ENCODE results near the gene NEURL4. TPM values are rescaled to one million over a fixed set of nuclear protein-coding genes. Genes with fewer than 3 reads are reported as not detected.

Gene NEURL4
- total RNA-seq, 2 donors from 2014 or later = 24.8 to 32.7 TPM

GRCh38 chr17:7280519-7281073 lies 48.5 kb downstream of the NEURL4 start:
- peak; percentile 83 to 88 for ATAC-seq
- H3K27ac Mint-ChIP-seq = no peak overlapping the region
- DNase-seq (ENCODE audit: low spot score in 2 of 2) = peak; percentile 84 to 89
- H3K9me3 Mint-ChIP-seq = no peaks in the 10 kb centered on the region
- no peaks in the 10 kb centered on the region for H3K36me3 Mint-ChIP-seq

GRCh38 chr17:7279448-7279847 lies 49.7 kb downstream of the NEURL4 start:
- no peak for ATAC-seq
- no peak overlapping the region for H3K27ac Mint-ChIP-seq

GRCh38 chr17:7266784-7267183 lies 62.4 kb downstream of the NEURL4 start:
- H3K36me3 Mint-ChIP-seq = no peaks in the 10 kb centered on the region
- DNase-seq (ENCODE audit: low spot score in 2 of 2) (no peak), ATAC-seq (no peak)
- no peaks in the 10 kb centered on the region for H3K9me3 Mint-ChIP-seq
- no peak overlapping the region for H3K27ac Mint-ChIP-seq

More at GRCh38 chr17:7279448-7279847, 49.7 kb downstream of the NEURL4 start:
- Mint-ChIP-seq H3K36me3 (no peaks in the 10 kb centered on the region), H3K9me3 (no peaks in the 10 kb centered on the region)
- DNase-seq (ENCODE audit: low spot score in 2 of 2) = no peak

Other genes with a start within 250 kb of the NEURL4 start
- gene CLEC10A, start 249.1 kb downstream of the NEURL4 start, total RNA-seq = not detected
- gene ASGR2, start 214.5 kb downstream of the NEURL4 start, total RNA-seq = not detected
- 1 to 10 TPM; 2.0 to 3.9 TPM for gene ASGR1, start 150.0 kb downstream of the NEURL4 start, total RNA-seq
- 10 to 100 TPM; 20.1 to 27.1 TPM for gene DLG4, start 109.5 kb downstream of the NEURL4 start, total RNA-seq
- 100 to 1,000 TPM; 360 to 445 TPM for gene ACADVL, start 109.4 kb downstream of the NEURL4 start, total RNA-seq
- gene DVL2, start 94.8 kb downstream of the NEURL4 start, total RNA-seq = 10 to 100 TPM; 56.2 to 73.4 TPM
- gene PHF23, start 89.9 kb downstream of the NEURL4 start, total RNA-seq = 10 to 100 TPM; 25.9 to 52.4 TPM
- 100 to 1,000 TPM; 167 to 298 TPM for gene GABARAP, start 86.9 kb downstream of the NEURL4 start, total RNA-seq
- gene CTDNEP1, start 77.6 kb downstream of the NEURL4 start, total RNA-seq = 100 to 1,000 TPM; 171 to 179 TPM
- gene ELP5, start 77.1 kb downstream of the NEURL4 start, total RNA-seq = 10 to 100 TPM; 45.6 to 62.3 TPM
- gene CLDN7, start 66.9 kb downstream of the NEURL4 start, total RNA-seq = 1 to 10 TPM in 1 of 2 donors, under 1 TPM in 1; 0.55 to 1.5 TPM
- gene SLC2A4, start 47.6 kb downstream of the NEURL4 start, total RNA-seq = under 1 TPM in 1 of 2 donors, not detected in 1; 0.51 TPM
- 1 to 10 TPM in 1 of 2 donors, under 1 TPM in 1; 0.18 to 1.7 TPM for gene YBX2, start 34.7 kb downstream of the NEURL4 start, total RNA-seq
- 100 to 1,000 TPM; 493 to 836 TPM for gene EIF5A, start 21.7 kb downstream of the NEURL4 start, total RNA-seq
- 10 to 100 TPM; 36.3 to 48.6 TPM for gene GPS2, start 14.0 kb downstream of the NEURL4 start, total RNA-seq
- 100 to 1,000 TPM; 400 to 610 TPM for gene ACAP1, start 7.2 kb upstream of the NEURL4 start, total RNA-seq
- 10 to 100 TPM in 1 of 2 donors, 1 to 10 TPM in 1; 3.6 to 10.1 TPM for gene KCTD11, start 22.8 kb upstream of the NEURL4 start, total RNA-seq
- gene TMEM95, start 25.8 kb upstream of the NEURL4 start, total RNA-seq = under 1 TPM in 1 of 2 donors, not detected in 1; 0.21 TPM
- 1 to 10 TPM; 2.7 to 5.3 TPM for gene TNK1, start 51.8 kb upstream of the NEURL4 start, total RNA-seq
- gene PLSCR3, start 65.2 kb upstream of the NEURL4 start, total RNA-seq = 10 to 100 TPM; 58.2 to 77.5 TPM
- 100 to 1,000 TPM in 1 of 2 donors, 10 to 100 TPM in 1; 78.9 to 114 TPM for gene TMEM256, start 74.8 kb upstream of the NEURL4 start, total RNA-seq
- 10 to 100 TPM; 14.5 to 15.8 TPM for gene NLGN2, start 78.5 kb upstream of the NEURL4 start, total RNA-seq
- gene SPEM1, start 91.0 kb upstream of the NEURL4 start, total RNA-seq = not detected
- under 1 TPM in 1 of 2 donors, not detected in 1; 0.14 TPM for gene SPEM2, start 96.3 kb upstream of the NEURL4 start, total RNA-seq
- gene SPEM3, start 99.5 kb upstream of the NEURL4 start, total RNA-seq = not detected
- 10 to 100 TPM in 1 of 2 donors, 1 to 10 TPM in 1; 9.2 to 13.2 TPM for gene TMEM102, start 106.1 kb upstream of the NEURL4 start, total RNA-seq
- 10 to 100 TPM in 1 of 2 donors, 1 to 10 TPM in 1; 2.6 to 35.5 TPM for gene FGF11, start 110.2 kb upstream of the NEURL4 start, total RNA-seq
- gene CHRNB1, start 115.7 kb upstream of the NEURL4 start, total RNA-seq = 10 to 100 TPM; 12.1 to 17.6 TPM
- gene ZBTB4, start 150.3 kb upstream of the NEURL4 start, total RNA-seq = 10 to 100 TPM; 21.8 to 26.5 TPM
- gene SLC35G6, start 152.1 kb upstream of the NEURL4 start, total RNA-seq = not detected
- gene POLR2A, start 155.0 kb upstream of the NEURL4 start, total RNA-seq = 100 to 1,000 TPM; 280 to 333 TPM
- gene TNFSF12, start 219.7 kb upstream of the NEURL4 start, total RNA-seq = 10 to 100 TPM; 16.4 to 18.9 TPM
- 1 to 10 TPM; 4.6 to 6.0 TPM for gene TNFSF13, start 229.4 kb upstream of the NEURL4 start, total RNA-seq
- 10 to 100 TPM; 42.9 to 46.3 TPM for gene SENP3, start 232.6 kb upstream of the NEURL4 start, total RNA-seq

Data from activated naive CD4-positive, alpha-beta T cell treated with anti-CD3 and anti-CD28 coated beads, Interleukin-2, amount 50 U/mL, for 72 hours (primary cell).